H1 (cell line): ENCODE measurements around the gene ALK.

Source experiments
- ASH2L ChIP-seq: fragments of 200-600, 300-600 bp; sonication (generic); IDR thresholded peaks from one replicate; pipeline ENCODE4 v1.7.1; 2017; ENCODE audit warnings: low read length
- BRCA1 ChIP-seq: IDR thresholded peaks from 2 replicates; pipeline ENCODE4 v1.6.1; 2012; ENCODE audit warnings: low read depth, low read length, improper control_type of control experiment
- CTCF ChIP-seq, 3 experiments: IDR thresholded peaks; 1 replicate in 2 of 3; 2 replicates in 1 of 3; pipeline versions ENCODE4 v1.5.1 to v1.6.1; 2011; ENCODE audit warnings: low read length in 3 of 3, mild to moderate bottlenecking in 3 of 3, inconsistent platforms in 2 of 3, low read depth in 1 of 3, moderate library complexity in 1 of 3; ENCODE audit not compliant: insufficient read depth in 1 of 3; ENCODE audit errors: control extremely low read depth in 1 of 3
- EGR1 ChIP-seq: IDR thresholded peaks from 2 replicates; pipeline ENCODE4 v1.6.1; 2011; ENCODE audit warnings: low read depth, low read length, borderline replicate concordance
- EP300 ChIP-seq, 2 experiments: IDR thresholded peaks; 1 replicate in 1 of 2; 2 replicates in 1 of 2; pipeline ENCODE4 v1.6.1; 2011 to 2012; ENCODE audit warnings: low read depth in 2 of 2, low read length in 2 of 2, mild to moderate bottlenecking in 2 of 2, borderline replicate concordance in 1 of 2, inconsistent platforms in 1 of 2, moderate library complexity in 1 of 2
- EZH2 ChIP-seq: fragments of 200-600 bp; sonication (generic); IDR thresholded peaks from 2 replicates; pipeline ENCODE4 v1.7.1; 2012; ENCODE audit warnings: low read depth, mild to moderate bottlenecking, moderate library complexity, low read length, inconsistent platforms; ENCODE audit not compliant: severe bottlenecking
- MAX ChIP-seq: IDR thresholded peaks from 2 replicates; pipeline ENCODE4 v1.6.1; 2012; ENCODE audit warnings: inconsistent platforms
- POLR2AphosphoS5 ChIP-seq: IDR thresholded peaks from 2 replicates; pipeline ENCODE4 v1.6.1; 2011; ENCODE audit warnings: low read depth, low read length
- RFX5 ChIP-seq: IDR thresholded peaks from 2 replicates; pipeline ENCODE4 v1.6.1; 2011; ENCODE audit warnings: low read depth, low read length, improper control_type of control experiment, borderline replicate concordance
- RNF2 ChIP-seq: fragments of 200-900, 300-1000 bp; sonication (generic); IDR thresholded peaks from 2 replicates; pipeline ENCODE4 v1.7.1; 2016; ENCODE audit warnings: borderline replicate concordance, low read depth, mild to moderate bottlenecking, antibody characterized with exemption, low read length; ENCODE audit not compliant: poor library complexity, severe bottlenecking; ENCODE audit errors: missing control alignments

- TF ChIP-seq EGR1 (no peak), POLR2AphosphoS5 (no peak), RNF2 (no peak), CTCF (IDR thresholded peaks at IDR 0.05; ENCODE audit: control extremely low read depth in 1 of 3, insufficient read depth in 1 of 3, low read depth in 1 of 3, low read length in 3 of 3) (no peak), RFX5 (no peak), MAX (no peak), ASH2L (no peak), EP300 (IDR thresholded peaks at IDR 0.05; ENCODE audit: borderline replicate concordance in 1 of 2, low read depth in 2 of 2, low read length in 2 of 2) (no peak), EZH2 (no peak), BRCA1 (no peak)
These were observed 393.4 kb downstream of the ALK start for GRCh38 chr2:29527947-29528346.
